SU-DHL-6 (cell line): ENCODE data around the gene CNOT4.
"Not testable (repeated sequence)": the region's sequence is repeated elsewhere in the genome, so short reads cannot be mapped to it uniquely, and the experiment has no call there.

ENCODE experiments used
- H2AFZ ChIP-seq: fragments of 200-600 bp; sonication (generic); 2 replicates; pipeline ENCODE4 v1.6.1; 2014; ENCODE audit warnings: low read depth, mild to moderate bottlenecking, moderate library complexity, mixed read lengths, antibody characterized with exemption, low read length; ENCODE audit not compliant: severe bottlenecking
- H3F3A ChIP-seq: fragments of 200-600 bp; shearing (Covaris generic); 2 replicates; pipeline ENCODE4 v1.6.0; 2016; ENCODE audit warnings: antibody characterized with exemption, mild to moderate bottlenecking; ENCODE audit not compliant: insufficient read depth
- H3K27ac ChIP-seq: fragments of 200-600 bp; sonication (generic); 2 replicates; pipeline ENCODE4 v1.5.1; 2016; ENCODE audit warnings: low read depth, mild to moderate bottlenecking, low read length, moderate library complexity, mixed read lengths
- H3K27me3 ChIP-seq: fragments of 200-600 bp; sonication (generic), shearing (Covaris generic); 2 replicates; pipeline ENCODE4 v1.6.0; 2014; ENCODE audit warnings: mild to moderate bottlenecking, low read length
- H3K36me3 ChIP-seq: fragments of 200-600 bp; sonication (generic); 2 replicates; pipeline ENCODE4 v1.6.1; 2014; ENCODE audit warnings: mild to moderate bottlenecking, low read length, mixed read lengths
- H3K4me2 ChIP-seq: fragments of 300-600, 200-600 bp; shearing (Covaris generic), sonication (generic); 2 replicates; pipeline ENCODE4 v1.6.0; 2014; ENCODE audit warnings: low read length, low read depth, mild to moderate bottlenecking; ENCODE audit not compliant: poor library complexity, severe bottlenecking
- H3K4me3 ChIP-seq: fragments of 200-600 bp; sonication (generic); 2 replicates; pipeline ENCODE4 v1.5.1; 2014; ENCODE audit warnings: antibody characterized with exemption, low read length, mild to moderate bottlenecking, mixed read lengths; ENCODE audit not compliant: insufficient read depth, poor library complexity, severe bottlenecking
- H3K79me2 ChIP-seq: fragments of 200-600 bp; sonication (generic); 2 replicates; pipeline ENCODE4 v1.6.1; 2014; ENCODE audit warnings: mild to moderate bottlenecking, low read length, moderate library complexity; ENCODE audit not compliant: insufficient read depth
- H3K9ac ChIP-seq: fragments of 200-600 bp; sonication (generic); 2 replicates; pipeline ENCODE4 v1.7.0; 2014; ENCODE audit warnings: mild to moderate bottlenecking, low read length
- H3K9me2 ChIP-seq: fragments of 200-600 bp; sonication (generic); replicated peaks from 2 replicates; pipeline ENCODE4 v1.6.1; 2014; ENCODE audit warnings: low read length; ENCODE audit not compliant: insufficient read depth
- H3K9me3 ChIP-seq: fragments of 200-600 bp; sonication (generic); 2 replicates; pipeline ENCODE4 v1.6.1; 2014; ENCODE audit warnings: low read length, mixed read lengths; ENCODE audit not compliant: insufficient read depth
- H4K20me1 ChIP-seq: fragments of 200-600 bp; sonication (generic); 2 replicates; pipeline ENCODE4 v1.6.1; 2014; ENCODE audit warnings: low read depth, mild to moderate bottlenecking, antibody characterized with exemption, low read length, moderate library complexity, mixed read lengths
- EZH2phosphoT487 ChIP-seq: fragments of 200-600 bp; sonication (generic), shearing (Covaris generic); conservative IDR thresholded peaks from 2 replicates; pipeline ENCODE4 v1.6.1; 2018; ENCODE audit warnings: mild to moderate bottlenecking, antibody characterized with exemption, low read length, moderate library complexity, mixed read lengths
- TF ChIP-seq, protein P1 (sequence below): fragments of 200-600 bp; sonication (generic); IDR thresholded peaks from one replicate; pipeline ENCODE4 v1.5.1; 2017; ENCODE audit warnings: antibody characterized with exemption, mild to moderate bottlenecking, low read length, moderate library complexity; ENCODE audit not compliant: insufficient read depth, poor library complexity, severe bottlenecking

Gene CNOT4

GRCh38 chr7:135322571-135323340 lies 187.1 kb downstream of the CNOT4 start:
- TF ChIP-seq, protein P1, sequence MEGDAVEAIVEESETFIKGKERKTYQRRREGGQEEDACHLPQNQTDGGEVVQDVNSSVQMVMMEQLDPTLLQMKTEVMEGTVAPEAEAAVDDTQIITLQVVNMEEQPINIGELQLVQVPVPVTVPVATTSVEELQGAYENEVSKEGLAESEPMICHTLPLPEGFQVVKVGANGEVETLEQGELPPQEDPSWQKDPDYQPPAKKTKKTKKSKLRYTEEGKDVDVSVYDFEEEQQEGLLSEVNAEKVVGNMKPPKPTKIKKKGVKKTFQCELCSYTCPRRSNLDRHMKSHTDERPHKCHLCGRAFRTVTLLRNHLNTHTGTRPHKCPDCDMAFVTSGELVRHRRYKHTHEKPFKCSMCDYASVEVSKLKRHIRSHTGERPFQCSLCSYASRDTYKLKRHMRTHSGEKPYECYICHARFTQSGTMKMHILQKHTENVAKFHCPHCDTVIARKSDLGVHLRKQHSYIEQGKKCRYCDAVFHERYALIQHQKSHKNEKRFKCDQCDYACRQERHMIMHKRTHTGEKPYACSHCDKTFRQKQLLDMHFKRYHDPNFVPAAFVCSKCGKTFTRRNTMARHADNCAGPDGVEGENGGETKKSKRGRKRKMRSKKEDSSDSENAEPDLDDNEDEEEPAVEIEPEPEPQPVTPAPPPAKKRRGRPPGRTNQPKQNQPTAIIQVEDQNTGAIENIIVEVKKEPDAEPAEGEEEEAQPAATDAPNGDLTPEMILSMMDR, result no peak
- no peak for TF ChIP-seq EZH2phosphoT487
- Histone ChIP-seq H3K79me2 (no peaks in the 10 kb centered on the region), H3K27me3 (no peaks in the 10 kb centered on the region), H3K4me2 (no peak overlapping the region), H3K9me2 (no peaks in the 10 kb centered on the region), H3K36me3 (no peaks in the 10 kb centered on the region), H3K4me3 (no peak overlapping the region), H4K20me1 (no peaks in the 10 kb centered on the region), H3F3A (no peaks in the 10 kb centered on the region), H3K9ac (no peak overlapping the region), H3K9me3 (no peaks in the 10 kb centered on the region; the same call in 1 of the 2 replicates), H2AFZ (no peak overlapping the region), H3K27ac (no peak overlapping the region)

- H3K27me3 ChIP-seq, result no peaks in the 10 kb centered on the region
- H3K79me2 ChIP-seq, result no peaks in the 10 kb centered on the region
- H3K9me3 ChIP-seq, result no peaks in the 10 kb centered on the region; the same call in 1 of the 2 replicates
- no peak overlapping the region for H2AFZ ChIP-seq
- H3K4me3 ChIP-seq, result no peak overlapping the region
- H3K36me3 ChIP-seq, result no peaks in the 10 kb centered on the region
- H3K9ac ChIP-seq, result no peak overlapping the region
- no peak overlapping the region for H3K4me2 ChIP-seq
- TF ChIP-seq, protein P1, result no peak
- TF ChIP-seq EZH2phosphoT487, result no peak
- no peaks in the 10 kb centered on the region for H4K20me1 ChIP-seq
- no peaks in the 10 kb centered on the region for H3F3A ChIP-seq
- H3K27ac ChIP-seq, result no peak overlapping the region
- H3K9me2 ChIP-seq, result no peaks in the 10 kb centered on the region
Observed at GRCh38 chr7:135321556-135321955, 188.3 kb downstream of the CNOT4 start.

DNA sequence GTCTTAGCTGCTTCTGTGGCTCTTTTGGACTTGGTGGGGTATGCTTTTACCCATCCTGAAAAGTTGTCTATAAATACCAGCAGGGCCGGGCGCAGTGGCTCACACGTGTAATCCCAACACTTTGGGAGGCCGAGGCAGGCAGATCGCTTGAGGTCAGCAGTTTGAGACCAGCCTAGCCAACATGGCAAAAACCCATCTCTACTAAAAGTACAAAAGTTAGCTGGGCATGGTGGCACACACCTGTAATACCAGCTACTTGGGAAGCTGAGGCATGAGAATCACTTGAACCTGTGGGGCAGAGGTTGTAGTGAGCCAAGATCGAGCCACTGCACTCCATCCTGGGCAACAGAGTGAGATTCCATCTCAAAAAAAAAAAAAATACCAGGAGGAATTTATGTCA lies 188.9 kb downstream of the CNOT4 start:
- H3F3A ChIP-seq, H3K36me3 ChIP-seq, H3K79me2 ChIP-seq, H3K27me3 ChIP-seq, H3K27ac ChIP-seq, H3K9me3 ChIP-seq, H2AFZ ChIP-seq, H3K9me2 ChIP-seq, H3K4me2 ChIP-seq, H3K4me3 ChIP-seq, H4K20me1 ChIP-seq, H3K9ac ChIP-seq: not testable (repeated sequence)

DNA sequence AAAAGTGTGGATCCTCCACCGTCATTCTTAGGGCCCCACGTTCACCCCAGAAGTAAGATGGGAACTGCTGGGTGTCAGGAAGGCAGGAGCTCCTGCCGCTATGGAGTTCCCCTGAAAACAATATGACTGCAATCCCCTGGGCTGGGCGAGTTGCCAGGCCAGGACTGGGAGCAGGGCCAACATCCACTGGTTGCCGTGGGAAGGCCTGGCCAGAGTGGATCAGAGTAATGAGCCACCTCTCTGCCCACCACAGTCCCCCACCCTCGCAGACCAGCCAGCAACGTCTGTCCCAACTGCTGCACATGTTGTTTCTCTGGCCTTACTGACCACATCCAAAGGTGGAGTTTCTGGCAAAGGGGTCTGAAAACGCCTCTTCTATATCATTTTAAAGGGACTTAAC lies 189.6 kb downstream of the CNOT4 start:
- Histone ChIP-seq H3K27ac (no peak overlapping the region), H3K4me3 (no peak overlapping the region), H2AFZ (no peak overlapping the region)

More for the DNA sequence above, 189.6 kb downstream of the CNOT4 start:
- H3F3A ChIP-seq, result no peaks in the 10 kb centered on the region
- no peaks in the 10 kb centered on the region for H3K36me3 ChIP-seq
- no peak overlapping the region for H3K4me2 ChIP-seq
- no peak overlapping the region for H3K9ac ChIP-seq
- H3K9me3 ChIP-seq, result no peaks in the 10 kb centered on the region; the same call in 1 of the 2 replicates
- no peaks in the 10 kb centered on the region for H3K9me2 ChIP-seq
- H3K79me2 ChIP-seq, result no peaks in the 10 kb centered on the region
- H4K20me1 ChIP-seq, result no peaks in the 10 kb centered on the region
- H3K27me3 ChIP-seq, result no peaks in the 10 kb centered on the region
- no peak for TF ChIP-seq EZH2phosphoT487
- TF ChIP-seq, protein P1, result no peak
